Loucy (cell line): ENCODE results near the gene LLGL2.

Experiments used
- H2AFZ ChIP-seq: fragments of 200-600 bp; sonication (generic); 2 replicates; pipeline ENCODE4 v1.6.0; 2016; ENCODE audit warnings: antibody characterized with exemption, mild to moderate bottlenecking, low read length, moderate library complexity
- H3F3A ChIP-seq: fragments of 200-600 bp; 2 replicates; pipeline ENCODE4 v1.6.0; 2016; ENCODE audit warnings: antibody characterized with exemption, low read depth, mild to moderate bottlenecking
- H3K27me3 ChIP-seq: fragments of 200-600 bp; sonication (generic); 2 replicates; pipeline ENCODE4 v1.6.1; 2014; ENCODE audit warnings: low read length, mild to moderate bottlenecking; ENCODE audit not compliant: insufficient read depth, poor library complexity, severe bottlenecking
- H3K36me3 ChIP-seq: fragments of 200-600 bp; sonication (generic); 2 replicates; pipeline ENCODE4 v1.6.1; 2016; ENCODE audit warnings: low read length; ENCODE audit not compliant: insufficient read depth
- H3K4me1 ChIP-seq: fragments of 200-600 bp; sonication (generic); 2 replicates; pipeline ENCODE4 v1.5.1; 2014; ENCODE audit warnings: low read length, mild to moderate bottlenecking; ENCODE audit not compliant: insufficient read depth, poor library complexity, severe bottlenecking
- H3K4me2 ChIP-seq: fragments of 200-600 bp; sonication (generic); 2 replicates; pipeline ENCODE4 v1.6.0; 2014; ENCODE audit warnings: antibody characterized with exemption, low read length, low read depth, mild to moderate bottlenecking; ENCODE audit not compliant: poor library complexity, severe bottlenecking
- H3K4me3 ChIP-seq: fragments of 200-600 bp; sonication (generic); 2 replicates; pipeline ENCODE4 v1.5.1; 2014; ENCODE audit warnings: low read length, mild to moderate bottlenecking, mixed read lengths; ENCODE audit not compliant: poor library complexity, severe bottlenecking
- H3K79me2 ChIP-seq: fragments of 200-600 bp; sonication (generic); 2 replicates; pipeline ENCODE4 v1.6.1; 2014; ENCODE audit warnings: low read length; ENCODE audit not compliant: insufficient read depth
- H3K9ac ChIP-seq: fragments of 200-600 bp; sonication (generic); 2 replicates; pipeline ENCODE4 v1.6.0; 2014; ENCODE audit warnings: mild to moderate bottlenecking, low read depth, low read length, moderate library complexity; ENCODE audit not compliant: poor library complexity, severe bottlenecking
- H3K9me2 ChIP-seq: fragments of 200-600 bp; sonication (generic); replicated peaks from 2 replicates; pipeline ENCODE4 v1.6.1; 2016; ENCODE audit warnings: low read depth, low read length, mixed read lengths
- H3K9me3 ChIP-seq: fragments of 200-600 bp; sonication (generic); 2 replicates; pipeline ENCODE4 v1.6.1; 2014; ENCODE audit warnings: mild to moderate bottlenecking, antibody characterized with exemption, low read length, low read depth; ENCODE audit not compliant: insufficient read depth
- H4K20me1 ChIP-seq: fragments of 200-600 bp; sonication (generic); 2 replicates; pipeline ENCODE4 v1.6.0; 2014; ENCODE audit warnings: antibody characterized with exemption, low read length, mild to moderate bottlenecking; ENCODE audit not compliant: insufficient read depth, poor library complexity, severe bottlenecking
- CTCF ChIP-seq: fragments of 200-600 bp; sonication (generic); conservative IDR thresholded peaks from 2 replicates; pipeline ENCODE4 v1.5.1; 2014; ENCODE audit warnings: mild to moderate bottlenecking, antibody characterized with exemption, low read length
- EZH2phosphoT487 ChIP-seq: fragments of 200-600 bp; IDR thresholded peaks from 2 replicates; pipeline ENCODE4 v1.6.1; 2018; ENCODE audit warnings: antibody characterized with exemption, mild to moderate bottlenecking, moderate library complexity, borderline replicate concordance

The LLGL2 gene

DNA sequence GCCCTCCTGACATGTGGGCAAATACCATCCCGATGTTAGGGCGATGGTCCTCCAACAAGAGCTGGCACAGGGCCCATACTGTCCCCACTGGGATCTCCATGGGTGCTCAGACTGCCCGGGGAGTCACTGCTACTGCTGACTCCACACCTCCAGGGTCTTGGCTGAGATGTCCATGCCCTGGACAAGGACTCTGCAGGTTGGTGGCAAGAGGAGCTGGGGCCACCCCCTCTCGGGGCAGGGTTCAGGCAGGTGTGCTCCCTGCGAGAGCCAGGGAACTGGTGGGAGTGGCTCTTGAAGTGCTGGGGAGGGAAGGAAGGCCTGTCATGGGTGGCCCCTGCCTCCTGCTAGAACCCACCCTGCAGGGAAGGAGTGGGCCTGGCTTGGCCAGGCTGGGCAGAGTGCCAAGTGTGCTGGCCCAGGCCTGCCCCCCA is 16.6 kb upstream of the LLGL2 start:
- Histone ChIP-seq H3K4me2 (no peak overlapping the region), H2AFZ (no peak overlapping the region), H4K20me1 (no peaks in the 10 kb centered on the region), H3K36me3 (no peaks in the 10 kb centered on the region), H3K4me1 (peaks cover 5% of the 10 kb centered on the region), H3K9me3 (no peaks in the 10 kb centered on the region), H3F3A (no peaks in the 10 kb centered on the region), H3K9me2 (no peaks in the 10 kb centered on the region), H3K4me3 (no peak overlapping the region), H3K9ac (no peak overlapping the region), H3K27me3 (no peaks in the 10 kb centered on the region), H3K79me2 (no peaks in the 10 kb centered on the region)
- TF ChIP-seq CTCF, result no peak
- TF ChIP-seq EZH2phosphoT487, result no peak

DNA sequence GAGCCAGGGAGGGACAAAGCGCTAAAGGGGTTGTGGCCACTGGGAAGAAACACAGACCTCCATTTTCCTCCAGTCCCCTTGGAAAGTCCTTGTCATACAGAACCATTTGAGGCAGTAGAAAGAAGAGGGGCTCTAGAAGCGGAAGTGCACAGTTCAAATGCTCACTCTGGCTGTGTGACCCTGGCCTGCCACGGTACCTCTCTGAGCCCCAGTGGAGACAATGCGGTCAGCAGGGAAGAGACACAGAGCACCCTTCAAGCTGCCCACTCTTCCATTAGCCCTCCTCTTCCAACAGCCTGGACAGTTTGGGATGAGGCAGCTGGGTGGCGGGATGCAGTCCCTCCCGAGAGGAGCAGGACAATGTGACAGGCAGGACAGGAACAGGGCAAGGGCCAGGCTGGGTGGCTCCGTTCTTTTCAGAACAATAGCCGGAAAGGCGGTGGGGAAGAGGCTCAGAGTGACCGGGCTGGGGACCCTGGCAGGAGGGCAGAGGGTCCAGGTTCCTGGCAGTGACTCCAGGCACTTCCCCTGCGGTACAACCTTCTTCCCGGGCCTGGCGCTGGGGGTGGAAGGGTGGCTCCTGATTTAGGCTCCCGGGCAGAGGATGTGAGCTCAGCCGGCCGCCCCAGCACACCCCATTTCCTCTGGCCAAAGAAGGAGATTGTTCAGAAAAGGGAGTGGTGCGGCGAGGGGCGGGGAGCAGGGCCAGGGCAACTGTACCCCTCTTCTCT is 15.8 kb upstream of the LLGL2 start:
- Histone ChIP-seq H3K9me3 (no peaks in the 10 kb centered on the region), H3K9ac (no peak overlapping the region), H3K79me2 (no peaks in the 10 kb centered on the region), H3K9me2 (no peaks in the 10 kb centered on the region), H3K4me2 (no peak overlapping the region), H3K4me1 (peaks cover 7% of the 10 kb centered on the region), H3K4me3 (no peak overlapping the region), H3F3A (no peaks in the 10 kb centered on the region), H4K20me1 (no peaks in the 10 kb centered on the region), H2AFZ (no peak overlapping the region), H3K27me3 (no peaks in the 10 kb centered on the region), H3K36me3 (no peaks in the 10 kb centered on the region)
- TF ChIP-seq EZH2phosphoT487 (no peak), CTCF (no peak)

GRCh38 chr17:75511270-75511609 is 14.3 kb upstream of the LLGL2 start:
- H3K4me2 ChIP-seq, result no peak overlapping the region
- no peaks in the 10 kb centered on the region for H3K36me3 ChIP-seq
- H3K4me3 ChIP-seq, result no peak overlapping the region
- no peaks in the 10 kb centered on the region for H3K9me2 ChIP-seq
- H3K9ac ChIP-seq, result no peak overlapping the region
- H3K27me3 ChIP-seq, result no peaks in the 10 kb centered on the region
- H3F3A ChIP-seq, result no peaks in the 10 kb centered on the region
- peaks cover 15% of the 10 kb centered on the region for H3K4me1 ChIP-seq
- TF ChIP-seq CTCF, result no peak
- no peak for TF ChIP-seq EZH2phosphoT487
- no peaks in the 10 kb centered on the region for H3K9me3 ChIP-seq
- H2AFZ ChIP-seq, result no peak overlapping the region
- no peaks in the 10 kb centered on the region for H4K20me1 ChIP-seq
- H3K79me2 ChIP-seq, result no peaks in the 10 kb centered on the region
